Endometrial microvascular endothelial cells (primary cell): ENCODE results near the gene PVRIG. TPM values are rescaled to one million over a fixed set of nuclear protein-coding genes. Genes with fewer than 3 reads are reported as not detected.
"Not testable (repeated sequence)": the region's sequence is repeated elsewhere in the genome, so short reads cannot be mapped to it uniquely, and the experiment has no call there.

ENCODE experiments used
- in situ Hi-C: cut with HindIII; loops from 2 replicates; pipeline ENCODE4 v1.10.0; 2017; ENCODE audit warnings: low sequenced_read_pairs, low pct_unique_long_range_greater_than_20kb; ENCODE audit errors: inconsistent ontology term
- total RNA-seq: library from RNA; depleted of rRNA; stranded (reverse); fragments of >200 nt; gene quantifications from one replicate; pipeline ENCODE4 v1.2.3, GENCODE V29; 2015; ENCODE audit errors: inconsistent ontology term

PVRIG gene
- total RNA-seq, 1 donor from 2014 or later, result not detected

- in situ Hi-C loops, result not testable (repeated sequence)
These were observed 27.4 kb upstream of the PVRIG start for GRCh38 chr7:100192281-100192862.

GRCh38 chr7:100192969-100193368, 26.8 kb upstream of the PVRIG start:
- in situ Hi-C loops, result no loop called here

- in situ Hi-C loops, result no loop called here
These were observed 24.5 kb upstream of the PVRIG start for GRCh38 chr7:100195222-100195621.

GRCh38 chr7:100195901-100196322, 23.8 kb upstream of the PVRIG start:
- in situ Hi-C loops, result not testable (repeated sequence)

GRCh38 chr7:100198266-100198665, 21.5 kb upstream of the PVRIG start:
- in situ Hi-C loops, result no loop called here

GRCh38 chr7:100200693-100201092, 19.1 kb upstream of the PVRIG start:
- in situ Hi-C loops, result no loop called here

- in situ Hi-C loops, result no loop called here
These were observed 15.3 kb upstream of the PVRIG start for GRCh38 chr7:100204454-100204853.

GRCh38 chr7:100208911-100209408, 10.8 kb upstream of the PVRIG start:
- in situ Hi-C loops, result no loop called here

- in situ Hi-C loops, result no loop called here
These were observed 10.3 kb upstream of the PVRIG start for GRCh38 chr7:100209493-100209892.

- in situ Hi-C loops, result no loop called here
These were observed 8.9 kb upstream of the PVRIG start for GRCh38 chr7:100210805-100211204.

- in situ Hi-C loops, result no loop called here
These were observed 8.4 kb upstream of the PVRIG start for GRCh38 chr7:100211342-100211780.

GRCh38 chr7:100212631-100213286, 7.0 kb upstream of the PVRIG start:
- in situ Hi-C loops, result no loop called here

GRCh38 chr7:100213672-100214071, 6.1 kb upstream of the PVRIG start:
- in situ Hi-C loops, result no loop called here

- in situ Hi-C loops, result not testable (repeated sequence)
These were observed 5.4 kb upstream of the PVRIG start for GRCh38 chr7:100214356-100214755.

GRCh38 chr7:100215895-100216294, 3.9 kb upstream of the PVRIG start:
- in situ Hi-C loops, result no loop called here

- in situ Hi-C loops, result not testable (repeated sequence)
These were observed 1.8 kb upstream of the PVRIG start for GRCh38 chr7:100217934-100218333.

- in situ Hi-C loops, result no loop called here
These were observed 445 bp upstream of the PVRIG start for GRCh38 chr7:100219271-100219737.

- in situ Hi-C loops, result no loop called here
These were observed 959 bp downstream of the PVRIG start for GRCh38 chr7:100220586-100221230.

GRCh38 chr7:100221231-100221718, 1.5 kb downstream of the PVRIG start:
- in situ Hi-C loops, result no loop called here
